Mucosa of descending colon (tissue), 3 donors: ENCODE measurements around the gene ARID3C. TPM values are rescaled to one million over a fixed set of nuclear protein-coding genes. Genes with fewer than 3 reads are reported as not detected.

Experiments
- ATAC-seq: fragments of 200-7000 bp; cut with Tn5 transposase; one replicate; pipeline ENCODE4 v1.9.1; 2020; ENCODE audit warnings: mild to moderate bottlenecking, moderate library complexity
- DNase-seq, 3 donors: peaks; one replicate each; pipeline ENCODE4 v3.0.0-alpha.2; 2020
- H3K36me3 ChIP-seq: fragments of 200-600 bp; one replicate; pipeline ENCODE4 v1.8.0; 2021; ENCODE audit warnings: low read depth, mild to moderate bottlenecking
- H3K4me1 ChIP-seq: fragments of 200-600 bp; one replicate; pipeline ENCODE4 v1.8.0; 2021; ENCODE audit warnings: low read depth, mild to moderate bottlenecking
- H3K4me3 ChIP-seq: fragments of 200-600 bp; one replicate; pipeline ENCODE4 v1.8.0; 2021; ENCODE audit warnings: mild to moderate bottlenecking
- H3K9me3 ChIP-seq: fragments of 200-600 bp; one replicate; pipeline ENCODE4 v1.8.0; 2021; ENCODE audit warnings: mild to moderate bottlenecking
- CTCF ChIP-seq: fragments of 200-600 bp; IDR thresholded peaks from one replicate; pipeline ENCODE4 v1.8.0; 2022; ENCODE audit warnings: antibody characterized with exemption, mild to moderate bottlenecking
- intact Hi-C, 2 donors: fragments of 100-400 bp; cut with DNase I in 1 of 2; cut with micrococcal nuclease in 1 of 2; formaldehyde crosslinking; loops; one replicate each; pipeline versions ENCODE4 v1.11.0 to v1.11.1; 2022; cut with DNase I, micrococcal nuclease
- total RNA-seq, 3 donors: library from RNA; stranded (reverse); fragmentation: NEBNext Ultra II Directional in 2 of 3; extraction: Animal tissue kit (Norgen Biotek cat#: 25700) in 2 of 3; gene quantifications; one replicate each; pipeline versions ENCODE4 v1.2.1 to v1.2.4, GENCODE V29; 2021 to 2023
- donor health status: DM: no; HTN: no; CAD: no; lungs with moderate emphysema.
- donor health status: DM: no; HTN: no; CAD: no.
- donor health status: DM: no; HTN: yes; CAD: no.

ARID3C gene
- total RNA-seq, 3 donors from 2014 or later = not detected

- peak in 2 of 3 donors; percentile 43 to 59 for DNase-seq
- peak; percentile 16 for ATAC-seq
- no peak for TF ChIP-seq CTCF
- H3K9me3 ChIP-seq = no peaks in the 10 kb centered on the region
- no peak within 1 kb of the TSS for H3K4me3 ChIP-seq
- no peaks in the 10 kb centered on the region for H3K36me3 ChIP-seq
- intact Hi-C loops = loop anchor here (5.0 to 10.0 kb wide), 3 partner anchors 43 to 185 kb away; no protein-coding TSS in a partner anchor
- peaks cover 29% of the 10 kb centered on the region for H3K4me1 ChIP-seq
Measured at GRCh38 chr9:34589636-34590380, 39.1 kb downstream of the ARID3C start, which contains the start of gene CNTFR. TSS of gene CNTFR (minus strand) at chr9:34589724. CDS start at chr9:34568981, 20,743 bp downstream.

- H3K9me3 ChIP-seq = no peaks in the 10 kb centered on the region
- DNase-seq (no peak), ATAC-seq (no peak)
- H3K4me3 ChIP-seq = no peak overlapping the region
- H3K4me1 ChIP-seq = peaks cover 29% of the 10 kb centered on the region
- TF ChIP-seq CTCF = no peak
- no peaks in the 10 kb centered on the region for H3K36me3 ChIP-seq
- intact Hi-C loops = no loop called here
Measured at GRCh38 chr9:34588671-34589635, 39.9 kb downstream of the ARID3C start.

- DNase-seq (no peak), ATAC-seq (no peak)
- no peaks in the 10 kb centered on the region for H3K36me3 ChIP-seq
- H3K4me3 ChIP-seq = no peak overlapping the region
- H3K9me3 ChIP-seq = no peaks in the 10 kb centered on the region
- H3K4me1 ChIP-seq = peaks cover 29% of the 10 kb centered on the region
- no peak for TF ChIP-seq CTCF
- intact Hi-C loops = no loop called here
Measured at GRCh38 chr9:34587271-34587670, 41.6 kb downstream of the ARID3C start.

GRCh38 chr9:34585946-34586669 is 42.8 kb downstream of the ARID3C start:
- DNase-seq = no peak

More at GRCh38 chr9:34585946-34586669, 42.8 kb downstream of the ARID3C start:
- H3K4me3 ChIP-seq = no peak overlapping the region
- H3K9me3 ChIP-seq = no peaks in the 10 kb centered on the region
- peaks cover 24% of the 10 kb centered on the region for H3K4me1 ChIP-seq
- H3K36me3 ChIP-seq = no peaks in the 10 kb centered on the region
- no peak for ATAC-seq
- intact Hi-C loops = no loop called here
- TF ChIP-seq CTCF = no peak
